Right renal pelvis (tissue), 4 donors: ENCODE data around the gene UNC93B1. TPM values are rescaled to one million over a fixed set of nuclear protein-coding genes. Genes with fewer than 3 reads are reported as not detected.

Experiments
- DNase-seq, 4 donors: peaks; one replicate each; pipeline ENCODE4 v3.0.0-alpha.2; 2013; ENCODE audit warnings: low read depth in 4 of 4, low spot score in 3 of 4, missing footprints in 1 of 4
- polyA plus RNA-seq, 4 donors: library from polyadenylated mRNA; unstranded; fragments of 120-200 nt; gene quantifications; one replicate each; pipeline ENCODE4 v1.2.1, GENCODE V29; 2013; ENCODE audit not compliant: insufficient read length in 4 of 4

Gene UNC93B1
- polyA plus RNA-seq, 4 donors = 8.0 to 13.8 (median 9.4) TPM

DNA sequence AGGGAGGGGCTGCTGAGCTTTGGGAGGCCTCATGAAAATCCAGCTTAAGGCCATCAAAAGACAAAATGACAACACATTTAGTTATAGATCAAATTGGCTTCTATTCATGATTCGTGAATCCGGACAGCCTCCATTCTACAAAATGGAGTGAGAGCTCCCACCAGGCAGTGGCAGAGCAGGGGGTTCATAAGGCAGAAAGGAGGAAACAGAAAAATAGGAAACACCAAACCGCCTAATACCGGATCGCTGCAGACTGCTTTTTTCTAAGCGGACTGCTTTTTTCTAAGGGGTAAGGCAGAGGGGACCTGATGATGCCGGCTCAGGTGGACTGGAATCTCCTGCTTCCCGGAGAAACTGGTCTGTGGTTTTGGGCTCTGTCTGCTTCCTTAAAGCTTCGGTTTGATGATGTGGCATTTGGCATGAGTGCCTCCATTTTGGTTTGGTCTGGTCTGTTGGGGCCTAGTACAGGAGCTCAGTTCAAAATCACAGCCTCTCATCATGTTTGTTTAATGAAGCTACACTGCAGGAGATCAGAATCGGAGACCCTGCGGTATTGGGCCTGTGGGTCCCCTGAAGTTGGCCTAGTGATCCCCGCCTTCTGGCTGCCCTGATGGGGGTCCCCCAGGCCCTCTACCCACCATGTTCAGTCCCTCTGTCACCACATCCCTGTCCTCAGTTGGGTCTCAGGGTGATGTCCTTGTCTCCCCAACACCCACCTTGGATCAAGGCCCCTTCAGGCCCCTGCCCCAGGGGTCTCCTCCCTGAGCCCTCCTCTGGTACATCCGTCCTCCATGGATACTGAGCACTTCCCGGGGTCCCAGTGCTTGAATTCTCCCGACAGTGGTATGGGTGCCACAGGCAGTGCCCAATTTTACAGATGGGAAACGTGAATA lies 7.4 kb upstream of the UNC93B1 start:
- DNase-seq = no peak

DNA sequence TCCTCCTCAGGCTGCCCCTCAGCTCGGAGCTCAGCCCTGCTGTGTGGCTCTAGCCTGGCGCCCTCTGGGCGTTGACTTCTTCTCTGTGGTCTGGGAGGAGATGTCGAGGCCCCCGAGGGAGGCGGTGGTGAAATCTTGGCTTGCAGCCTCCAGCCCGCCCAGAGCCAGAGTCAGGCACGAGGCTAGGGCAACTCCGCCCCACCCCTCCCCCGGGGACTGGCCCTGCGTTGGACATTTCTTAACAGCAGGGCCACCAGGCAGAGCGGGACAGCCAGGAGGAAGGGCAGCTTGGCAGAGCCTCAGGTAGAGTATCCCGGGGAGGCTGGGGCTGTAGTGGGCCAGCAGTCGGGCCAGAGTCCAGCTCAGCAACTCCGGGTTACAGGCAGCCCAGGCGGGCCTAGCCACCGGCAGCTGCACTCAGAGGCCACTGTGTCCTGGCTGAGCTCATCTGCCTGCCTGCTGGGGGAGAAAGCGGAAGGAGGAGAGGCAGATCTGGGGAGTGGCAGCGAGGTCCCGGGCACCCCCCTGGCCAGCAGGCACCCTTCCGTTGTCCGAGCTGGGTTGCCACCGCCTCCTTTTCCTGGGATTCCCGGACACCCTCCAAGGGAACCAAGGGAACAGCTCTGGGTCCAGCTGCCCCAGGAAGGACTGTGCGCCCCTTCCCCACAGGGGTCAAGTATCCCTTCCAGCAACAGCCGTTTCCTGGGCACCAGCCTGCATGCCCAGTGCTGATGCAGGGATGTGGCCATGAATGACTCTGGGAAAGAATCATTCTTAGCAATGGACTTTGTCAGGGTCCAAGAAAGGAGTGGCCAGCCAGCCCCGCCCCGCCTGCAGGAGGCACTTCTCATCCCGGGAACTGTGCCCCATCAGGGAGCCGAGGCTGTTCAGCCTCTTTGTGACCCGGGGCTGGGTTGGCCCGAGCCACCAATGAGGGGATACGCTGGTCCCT lies 6.5 kb upstream of the UNC93B1 start, which contains the start of gene ALDH3B1:
TSS of gene ALDH3B1 (plus strand) at position 238 of the 952 bp plus-strand sequence. CDS start 4,971 bp downstream, outside the sequence.
- no peak for DNase-seq

DNA sequence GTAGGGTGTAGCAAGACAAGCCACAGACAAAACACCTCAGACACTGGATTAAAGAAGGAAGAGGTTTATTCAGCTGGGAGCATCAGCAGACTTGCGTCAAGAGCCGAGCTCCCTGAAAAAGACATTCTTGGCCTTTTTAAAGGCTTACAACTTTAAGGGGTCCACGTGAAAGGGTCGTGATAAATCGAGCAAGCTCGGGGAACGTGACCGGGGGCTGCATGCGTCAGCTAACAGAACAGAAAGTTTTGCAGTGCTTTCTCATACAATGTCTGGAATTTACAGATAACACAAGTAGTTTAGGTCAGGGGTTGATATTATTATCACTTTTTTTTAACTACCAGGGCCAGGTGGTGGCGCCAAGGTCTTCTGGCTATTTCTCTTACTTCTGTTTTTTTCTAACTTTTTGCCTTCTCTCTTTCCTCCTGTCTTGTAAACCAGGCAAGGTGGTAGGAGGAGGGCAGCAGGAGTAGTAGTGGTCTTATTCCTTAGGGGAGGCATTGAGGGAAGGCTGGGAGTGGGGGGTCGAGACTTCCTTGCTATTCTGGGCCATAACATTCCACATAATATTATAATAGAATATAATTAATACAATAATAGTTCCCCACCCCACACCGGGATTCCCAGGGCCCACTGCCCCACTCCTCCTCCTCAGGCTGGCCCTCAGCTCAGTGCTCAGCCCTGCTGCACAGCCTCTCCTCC lies 5.6 kb upstream of the UNC93B1 start:
- no peak for DNase-seq

DNA sequence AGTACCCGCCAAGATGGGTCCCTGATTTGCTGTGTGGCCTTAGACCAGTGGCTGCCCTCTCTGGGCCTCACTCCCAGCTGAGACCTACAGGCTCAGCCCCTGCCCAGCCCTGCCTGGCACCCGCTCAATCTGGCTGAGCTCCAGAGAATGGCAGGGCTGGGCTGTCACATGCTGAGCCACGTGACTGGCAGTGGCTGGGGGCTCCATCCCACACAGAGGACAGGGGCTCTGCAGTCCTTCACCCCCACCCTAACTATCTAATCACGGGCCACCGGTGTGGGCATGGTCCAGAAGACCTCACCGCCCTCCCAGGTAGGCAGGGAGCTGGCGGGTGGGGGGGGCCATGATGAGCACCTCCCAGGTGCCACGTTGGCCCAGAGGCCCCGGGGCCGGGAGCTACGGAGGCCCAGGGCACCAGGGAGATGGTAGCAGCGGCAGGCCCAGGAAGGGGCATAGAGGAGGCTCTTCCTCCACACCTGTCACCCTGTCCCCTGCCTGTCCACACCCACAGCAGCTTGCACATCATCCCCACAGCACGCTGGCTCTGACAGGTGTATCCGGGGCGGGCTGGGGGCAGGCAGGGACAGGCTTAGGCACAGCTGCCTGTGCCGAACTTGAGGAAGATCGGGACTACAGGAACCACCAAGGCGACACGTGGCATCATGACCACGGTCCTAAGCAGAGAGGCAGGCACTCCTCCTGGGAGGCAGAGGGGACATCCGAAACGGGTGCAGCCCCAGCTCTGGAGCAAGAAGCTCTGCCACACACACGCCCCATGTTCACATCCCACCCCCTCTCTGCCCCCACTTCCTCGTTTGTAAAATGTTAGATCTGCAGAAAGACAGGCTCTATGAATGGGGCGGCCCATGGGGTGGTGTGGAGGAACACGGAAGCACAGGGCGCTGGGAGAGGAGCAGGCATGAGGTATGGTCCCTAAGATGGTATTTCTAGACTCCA lies 4.8 kb upstream of the UNC93B1 start:
- no peak for DNase-seq

DNA sequence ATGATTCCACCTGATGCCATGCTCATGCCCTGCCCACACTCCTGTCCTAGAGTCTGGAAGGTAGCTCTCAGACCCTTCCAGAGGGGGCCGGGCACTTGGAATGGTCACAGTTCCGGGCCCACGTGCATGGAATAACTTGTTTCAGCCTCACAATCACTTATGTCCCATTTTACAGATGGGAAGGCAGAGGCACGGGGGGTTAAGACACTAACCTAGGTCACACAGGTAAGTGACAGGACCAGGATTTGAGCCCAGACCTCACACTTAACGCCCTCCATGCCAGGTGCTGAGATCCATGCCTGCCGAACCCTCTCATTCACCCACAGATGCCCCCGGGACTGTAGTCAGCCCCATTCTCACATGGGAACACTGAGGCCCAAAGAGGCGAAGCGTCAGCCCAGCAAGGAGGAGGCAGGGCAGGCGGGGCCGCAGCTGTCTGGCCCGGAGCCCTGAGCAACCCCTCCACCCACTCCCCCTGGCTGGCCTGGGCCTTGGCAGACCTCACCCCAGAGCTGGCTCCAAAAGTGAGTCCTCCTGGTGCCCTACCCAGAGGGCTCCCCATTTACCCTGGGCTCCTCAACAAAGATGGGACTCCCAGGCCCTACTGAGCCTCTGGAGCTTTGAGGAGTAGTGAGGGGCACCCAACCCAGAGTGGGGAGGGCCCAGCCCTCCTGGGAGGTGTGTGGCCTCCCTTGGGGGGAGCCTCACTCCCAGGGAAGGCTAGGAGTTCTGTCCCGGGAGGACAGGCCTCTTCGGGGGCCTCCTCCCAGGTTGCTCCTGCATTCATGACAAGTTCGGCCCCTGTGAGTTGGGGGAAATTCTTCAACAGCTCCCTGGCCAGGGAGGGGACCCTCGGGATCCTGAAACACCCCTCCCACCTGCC lies 3.8 kb upstream of the UNC93B1 start:
- no peak for DNase-seq

DNA sequence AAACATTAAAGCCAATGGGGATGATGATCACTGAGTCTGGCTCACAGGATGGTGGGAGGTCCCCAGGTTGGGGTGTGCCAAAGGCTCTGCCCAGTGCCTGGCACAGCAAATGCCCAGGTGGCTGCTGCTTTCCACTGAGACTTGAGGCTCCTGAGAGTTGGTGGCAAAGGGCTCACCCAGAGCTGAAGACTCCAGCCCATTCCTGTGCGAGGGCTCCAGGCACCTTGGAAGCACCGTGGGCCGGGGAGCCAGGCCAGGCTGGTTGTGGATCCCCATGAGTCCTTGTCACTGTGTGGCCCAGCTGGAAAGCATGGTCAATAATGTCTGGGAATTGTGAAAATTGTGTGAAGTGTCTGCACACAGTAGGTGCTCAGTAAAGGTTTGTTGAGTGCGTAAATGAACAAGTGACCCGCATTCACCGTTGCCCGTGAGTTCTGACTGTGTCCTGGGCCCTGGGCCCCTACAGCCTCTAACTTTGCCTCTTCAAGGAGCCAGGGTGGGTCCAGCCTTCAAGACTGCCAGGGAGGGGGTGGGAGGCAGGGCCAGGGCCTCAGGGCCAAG lies 2.8 kb upstream of the UNC93B1 start:
- no peak for DNase-seq

DNA sequence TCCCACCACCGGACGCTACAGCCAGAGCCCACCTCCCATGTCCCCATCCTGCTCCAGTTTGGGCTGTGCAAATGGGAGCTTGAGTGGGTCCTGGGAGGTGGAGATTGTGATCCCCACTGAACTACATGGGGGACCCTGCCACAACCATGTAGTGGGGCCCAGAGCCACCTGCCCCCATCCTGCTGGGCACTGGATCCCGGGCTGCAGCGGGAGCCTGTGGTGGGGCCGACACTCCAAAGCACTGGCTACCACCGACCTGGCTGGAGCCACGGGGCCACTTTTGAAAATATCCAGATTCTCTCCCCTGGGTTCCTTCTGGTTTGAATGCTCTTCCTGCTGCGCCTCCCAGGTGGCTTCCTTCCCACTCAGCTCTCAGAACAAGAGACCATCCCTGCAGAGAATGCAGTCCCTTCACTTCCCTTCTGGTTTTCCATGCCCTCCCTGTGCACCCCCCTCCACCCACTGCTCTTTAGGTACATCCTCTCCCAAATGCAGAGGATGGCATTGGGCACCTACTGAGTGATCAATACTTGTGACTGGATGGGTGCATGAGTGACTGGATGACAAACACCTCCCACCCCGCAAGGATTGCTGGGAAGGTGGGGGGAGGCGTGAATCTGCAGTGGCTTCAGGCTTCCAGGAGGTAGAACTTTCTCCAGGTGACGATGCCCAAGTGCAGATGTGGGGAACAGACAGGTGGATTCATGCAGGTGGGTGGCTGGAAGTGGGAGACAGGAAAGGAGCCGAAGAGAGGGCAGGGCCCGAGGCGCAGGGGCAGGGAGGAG lies 846 bp upstream of the UNC93B1 start:
- no peak for DNase-seq

DNA sequence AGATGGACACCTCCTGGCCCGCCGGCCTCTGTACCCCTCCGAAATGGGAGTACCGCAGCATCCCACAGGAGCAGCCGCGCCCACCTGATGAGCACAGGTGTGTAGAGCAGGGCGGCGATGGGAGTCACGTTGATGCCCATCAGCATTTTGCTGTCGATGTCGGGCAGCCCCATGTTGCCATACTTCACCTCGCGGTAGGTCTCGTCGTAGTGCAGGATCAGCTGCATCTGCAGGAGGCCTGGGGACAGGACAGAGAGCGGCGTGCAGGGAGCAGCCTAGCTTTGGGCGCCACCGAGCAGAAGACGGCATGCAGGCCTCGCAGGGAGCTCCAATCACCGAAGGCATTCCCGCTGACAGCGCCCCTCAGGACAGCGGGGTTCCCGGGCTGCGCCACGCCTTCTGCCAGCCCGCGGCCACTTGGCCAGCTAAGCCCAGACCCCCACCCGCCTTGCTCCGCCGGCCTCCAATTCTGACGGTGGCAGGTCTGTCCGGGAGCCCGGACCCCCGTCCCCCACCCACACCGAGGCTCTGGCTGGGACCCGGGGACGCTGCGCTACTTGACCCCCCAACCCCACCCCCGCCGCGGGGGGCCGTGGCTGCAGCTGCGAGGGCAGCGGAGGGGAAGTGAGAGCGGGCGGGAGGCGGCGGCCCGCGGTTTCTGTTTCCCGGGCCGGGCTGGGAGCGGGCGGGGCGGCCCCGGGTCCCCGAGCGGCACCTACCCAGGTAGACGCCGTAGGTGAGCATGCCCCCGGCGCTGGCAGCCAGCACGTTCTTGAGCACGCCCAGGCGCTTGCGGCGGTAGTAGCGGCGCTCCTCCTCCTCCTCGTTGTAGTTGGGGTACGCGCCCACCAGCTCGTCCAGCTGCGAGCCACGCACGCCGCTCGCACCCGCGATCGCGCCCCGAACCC lies 705 bp downstream of the UNC93B1 start:
- DNase-seq = no peak

DNA sequence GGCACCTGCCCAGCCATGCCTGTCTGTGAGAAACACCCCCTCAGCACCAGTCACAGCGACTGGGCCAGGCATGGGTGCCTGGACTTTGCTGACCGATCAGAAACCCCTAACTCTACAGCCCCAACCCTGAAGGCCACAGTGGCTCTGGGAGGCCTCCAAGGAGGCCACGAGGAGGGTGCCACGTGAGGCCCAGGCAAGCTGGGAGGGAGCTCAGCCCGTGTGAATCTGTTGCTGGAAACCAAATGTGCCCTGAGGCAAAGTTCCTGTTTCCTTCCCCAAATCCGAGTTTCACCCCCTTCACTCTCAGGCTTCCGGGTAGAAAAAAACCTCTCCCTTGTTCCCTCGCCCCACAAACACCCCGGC lies 1.3 kb downstream of the UNC93B1 start:
- no peak for DNase-seq

DNA sequence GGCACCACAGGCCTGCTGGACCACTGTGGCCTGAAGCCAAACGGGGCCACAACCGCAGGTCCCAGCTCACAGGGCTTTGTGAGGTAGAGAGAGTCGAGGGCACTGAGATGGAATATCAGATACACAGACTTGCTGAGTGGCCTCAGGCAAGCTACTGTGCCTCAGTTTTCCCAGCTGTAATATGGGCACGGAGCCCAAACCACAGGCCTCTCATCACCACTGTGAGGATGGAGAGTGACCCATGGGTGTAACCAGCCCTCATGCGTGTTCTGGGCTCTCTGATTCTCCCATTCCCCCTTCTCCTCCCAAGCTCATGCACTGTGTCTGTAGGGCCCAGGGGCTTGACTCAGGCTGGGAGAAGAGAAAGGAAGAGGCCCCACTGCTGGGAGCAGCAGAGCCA lies 4.2 kb downstream of the UNC93B1 start:
- DNase-seq = no peak

DNA sequence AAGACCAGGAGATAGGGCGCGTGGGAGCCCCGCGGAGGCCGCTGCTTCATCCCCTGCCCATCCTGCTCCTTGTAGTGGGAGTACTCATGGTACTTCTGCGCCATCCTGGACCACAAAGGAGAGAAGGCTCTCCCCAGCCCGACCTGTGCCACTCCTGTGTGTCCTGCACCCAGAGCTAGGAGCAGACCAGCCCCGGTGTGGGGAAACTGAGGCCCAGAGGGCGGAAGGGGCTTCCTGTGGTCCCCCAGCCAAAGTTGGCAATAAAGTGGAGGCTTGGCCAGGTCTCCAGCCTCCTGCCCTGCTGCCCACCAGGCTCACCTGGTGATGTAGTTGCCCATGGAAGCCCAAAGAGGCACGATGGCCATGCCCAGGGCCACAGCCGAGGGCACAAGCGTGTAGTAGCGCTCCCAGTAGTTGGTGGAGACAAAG lies 4.7 kb downstream of the UNC93B1 start:
- no peak for DNase-seq

DNA sequence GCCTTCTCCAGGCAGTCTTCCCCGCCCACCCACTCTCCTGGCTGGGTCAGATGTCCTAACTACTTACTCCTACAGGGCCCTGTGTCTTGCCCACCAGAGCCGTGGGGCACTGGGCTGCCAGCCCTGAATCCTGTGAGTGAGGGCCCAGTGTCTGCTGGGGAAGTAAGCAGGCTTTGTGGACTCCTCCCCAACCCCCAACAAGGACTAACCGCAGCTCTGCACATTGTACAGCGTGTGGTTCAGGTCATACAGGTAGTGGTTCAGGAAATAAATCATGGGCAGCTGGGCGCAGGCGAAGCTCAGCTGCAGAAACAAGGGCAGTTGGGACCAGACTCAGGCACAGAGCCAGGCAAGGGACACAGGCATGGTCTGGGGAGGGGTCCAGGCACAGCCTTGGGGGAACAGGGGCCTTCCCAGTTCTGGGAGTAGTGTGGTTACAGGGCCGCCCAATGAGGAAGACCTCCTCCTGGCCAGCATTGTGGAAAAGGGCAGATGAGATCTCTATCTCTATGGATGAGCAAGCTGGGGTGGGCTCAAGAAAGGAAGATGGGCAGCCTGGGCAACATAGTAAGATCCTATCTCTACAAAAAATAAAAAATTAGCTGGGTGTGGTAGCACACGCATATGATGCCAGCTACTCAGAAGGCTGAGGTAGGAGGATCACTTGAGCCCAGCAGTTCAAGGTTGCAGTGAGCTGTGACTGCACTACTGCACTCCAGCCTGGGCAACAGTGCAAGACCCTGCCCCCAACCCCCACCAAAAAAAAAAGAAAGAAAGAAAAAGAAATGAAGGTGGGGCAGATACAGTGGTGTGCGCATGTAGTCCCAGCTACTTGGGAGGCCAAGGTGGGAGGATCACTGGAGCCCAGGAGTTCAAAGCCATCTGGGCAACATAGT lies 5.5 kb downstream of the UNC93B1 start:
- DNase-seq = no peak

DNA sequence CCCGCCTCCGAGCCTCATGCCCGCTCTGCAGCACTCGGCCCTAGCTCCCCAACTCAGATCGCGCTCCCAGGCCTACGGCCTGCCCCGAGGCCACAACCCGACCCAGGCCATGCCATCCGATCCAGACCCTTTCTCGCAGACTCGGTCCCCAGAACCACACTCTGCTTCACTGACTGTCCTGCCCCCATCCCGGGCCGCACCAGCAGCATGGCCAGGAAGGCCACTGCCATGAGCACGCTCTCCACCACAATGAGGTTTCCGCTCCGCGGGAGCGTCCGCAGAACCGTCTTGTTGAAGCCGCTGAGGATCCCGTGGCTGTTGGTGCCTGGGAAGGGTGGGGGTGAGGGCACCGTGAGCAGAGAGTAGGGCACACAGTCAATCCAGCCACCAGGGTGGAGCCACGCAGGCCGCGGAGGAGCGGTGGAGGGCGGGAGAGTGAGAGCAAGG lies 6.4 kb downstream of the UNC93B1 start:
- DNase-seq = no peak

DNA sequence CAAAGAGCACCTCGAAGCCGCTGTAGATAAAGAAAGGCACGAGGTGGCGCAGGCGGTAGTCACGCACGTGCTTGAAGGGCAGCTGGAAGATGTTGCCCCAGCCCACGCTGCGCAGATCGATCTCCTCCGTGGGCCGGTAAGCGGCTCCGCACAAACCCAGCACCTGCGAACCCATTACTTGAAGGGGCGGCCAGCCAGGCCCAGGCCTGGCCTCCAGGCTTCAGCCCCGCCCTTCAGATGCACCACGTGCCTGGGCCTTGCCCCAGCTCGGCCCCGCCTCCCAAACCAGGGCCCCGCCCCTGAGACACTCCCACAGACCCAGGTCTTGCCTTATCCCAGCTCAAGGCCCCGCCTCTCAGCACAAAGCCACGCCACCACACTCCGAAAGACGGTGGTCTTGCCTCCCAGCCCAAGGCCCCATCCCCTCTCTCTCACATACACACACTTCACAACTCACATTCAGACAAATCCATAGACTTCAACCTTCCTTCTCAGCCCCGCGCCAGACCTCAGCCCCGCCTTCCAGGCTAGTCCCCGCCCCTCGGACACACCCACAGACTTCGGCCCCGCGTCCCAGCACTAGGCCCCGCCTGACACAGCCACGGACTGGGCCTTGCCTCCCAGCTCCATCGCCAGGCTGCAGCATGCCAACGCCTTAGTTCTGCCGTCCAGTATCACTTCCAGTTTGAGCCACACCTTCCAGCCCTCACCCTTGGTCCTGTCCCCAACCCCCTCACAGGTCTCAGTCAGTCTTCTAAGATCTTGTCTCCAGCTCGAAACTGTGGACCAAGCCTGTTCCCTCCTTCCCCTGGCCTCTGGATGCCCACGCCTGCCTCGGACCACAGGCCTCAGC lies 7.0 kb downstream of the UNC93B1 start:
- DNase-seq = no peak
